Middle frontal gyrus (tissue), 1 donor: ENCODE measurements around the gene CCDC91.

Experiments used
- DNase-seq: peaks from one replicate; pipeline ENCODE4 v3.0.0-alpha.2; 2015; ENCODE audit warnings: low spot score; ENCODE audit errors: extremely low spot score

CCDC91 gene

DNA sequence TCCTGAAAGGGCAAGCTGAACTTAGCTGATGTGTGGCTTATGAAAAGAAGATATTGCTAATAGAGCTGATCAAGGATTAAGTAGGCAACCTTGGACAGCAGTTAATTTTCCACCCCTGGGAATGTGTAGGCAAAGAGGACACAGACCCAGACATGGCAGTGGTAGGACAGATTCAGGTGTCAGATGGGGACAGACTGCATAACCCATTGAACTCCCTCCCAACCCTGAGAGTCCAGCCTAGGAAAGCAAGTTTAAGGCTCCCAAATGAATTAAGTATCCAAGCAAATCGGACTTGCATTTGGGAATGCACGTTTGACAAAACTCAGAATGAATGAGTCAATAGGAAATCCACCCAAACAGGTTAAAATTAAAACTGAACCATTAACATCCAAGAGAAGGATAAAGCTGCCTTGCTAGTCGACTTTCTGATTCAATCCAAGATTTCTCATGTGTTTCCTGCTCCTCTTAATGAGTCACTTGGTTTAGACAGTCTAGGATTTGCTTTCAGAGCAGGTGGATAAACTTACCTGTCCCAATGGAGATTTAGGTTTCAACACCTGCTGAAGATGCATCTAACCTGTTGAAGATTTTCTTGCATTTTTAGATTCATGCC is 385.4 kb downstream of the CCDC91 start:
- no peak for DNase-seq

DNA sequence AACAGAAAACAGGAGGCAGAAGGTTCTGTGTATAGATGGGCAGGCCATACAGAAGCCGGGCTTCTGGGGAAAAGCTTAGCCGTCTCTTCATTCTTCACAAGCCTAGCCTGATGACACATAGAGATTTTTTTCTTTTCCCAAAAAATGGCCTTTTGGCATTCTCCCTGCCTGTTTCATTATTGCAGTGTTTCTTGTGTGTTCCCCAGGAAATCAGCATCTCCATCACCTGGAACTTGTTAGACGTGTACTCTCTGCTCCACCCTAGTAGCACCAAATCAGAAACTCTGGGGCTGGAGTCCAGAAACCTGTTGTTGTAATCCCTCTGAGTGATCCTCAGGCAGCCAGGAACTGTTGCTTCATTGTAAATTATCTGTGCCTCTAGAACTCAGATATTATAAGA is 388.1 kb downstream of the CCDC91 start:
- DNase-seq = no peak

DNA sequence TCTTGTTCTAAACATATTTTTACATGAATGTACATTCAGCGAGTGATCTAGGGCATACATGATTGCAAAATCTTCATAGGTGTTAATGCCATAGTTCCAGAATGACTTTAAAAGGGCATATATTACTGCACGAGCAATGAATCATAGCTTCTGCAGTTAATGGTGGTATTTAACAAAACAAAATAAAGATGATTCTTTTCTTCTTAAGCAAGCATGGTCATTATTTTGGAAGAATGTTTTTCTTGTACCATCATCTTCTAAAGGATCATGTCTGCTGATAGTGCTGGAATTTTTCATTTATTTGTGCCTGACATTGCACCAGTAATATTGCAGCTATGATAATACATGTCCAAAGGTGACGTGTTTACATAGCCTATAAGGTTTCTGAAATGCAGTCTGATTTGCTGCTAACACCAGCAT is 388.6 kb downstream of the CCDC91 start:
- no peak for DNase-seq

DNA sequence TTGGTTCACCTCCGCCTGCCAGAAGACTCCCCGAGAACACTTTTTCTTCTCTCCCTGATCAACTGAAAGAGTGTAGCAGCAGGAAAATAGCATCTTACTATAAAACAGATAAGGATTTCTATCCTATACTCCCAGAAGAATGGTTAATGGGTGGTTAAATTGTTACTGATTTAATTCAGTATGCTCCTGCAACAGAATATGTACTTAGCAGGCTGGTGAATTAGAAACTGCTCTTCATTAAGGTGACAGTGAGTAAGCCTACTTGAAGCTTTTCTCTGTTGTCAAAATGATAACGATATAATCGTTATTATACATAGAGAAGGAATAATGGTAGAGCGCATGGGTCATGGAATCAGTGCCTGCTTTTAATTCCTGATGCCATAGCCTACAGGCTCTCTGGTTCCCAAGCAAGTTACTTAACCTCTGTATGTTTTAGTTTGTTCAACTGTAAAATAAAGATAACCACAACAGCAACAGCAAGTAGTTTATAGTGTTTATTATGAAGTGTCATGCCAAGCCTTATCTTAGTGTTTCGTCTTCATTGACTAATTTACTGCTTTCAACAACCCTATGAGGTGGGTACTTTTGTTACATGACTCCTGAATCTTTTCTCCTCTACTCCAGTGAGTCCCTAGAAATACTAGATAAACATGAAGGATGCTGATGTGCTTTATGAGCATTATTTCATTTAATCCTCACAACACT is 392.6 kb downstream of the CCDC91 start:
- DNase-seq = no peak

DNA sequence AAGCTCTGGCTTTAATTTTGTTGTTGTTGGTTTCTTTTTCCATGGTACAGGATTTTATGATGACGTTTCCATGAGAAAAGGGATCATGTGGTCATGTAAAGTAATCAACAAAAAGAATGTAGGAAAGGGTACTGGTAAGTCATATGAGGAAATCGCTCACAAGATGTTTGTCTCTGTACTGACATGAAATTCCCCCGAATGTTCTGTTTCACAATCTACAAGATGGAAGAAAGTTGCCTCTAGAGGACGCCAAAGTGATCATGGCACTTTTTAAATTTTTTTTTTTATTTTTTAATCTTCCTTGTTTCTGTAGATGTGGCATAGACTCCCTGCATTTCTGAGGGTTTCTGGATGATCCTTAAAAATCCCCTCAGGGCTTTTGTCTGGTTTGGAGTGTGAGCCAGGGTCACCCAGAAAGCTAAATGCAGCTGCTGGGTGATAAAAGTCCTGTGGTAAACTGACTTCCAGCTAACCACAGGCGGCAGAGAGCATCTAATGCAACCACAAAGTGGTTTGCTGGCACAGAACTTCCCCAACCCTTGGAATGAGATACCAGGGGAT is 393.5 kb downstream of the CCDC91 start:
- no peak for DNase-seq

DNA sequence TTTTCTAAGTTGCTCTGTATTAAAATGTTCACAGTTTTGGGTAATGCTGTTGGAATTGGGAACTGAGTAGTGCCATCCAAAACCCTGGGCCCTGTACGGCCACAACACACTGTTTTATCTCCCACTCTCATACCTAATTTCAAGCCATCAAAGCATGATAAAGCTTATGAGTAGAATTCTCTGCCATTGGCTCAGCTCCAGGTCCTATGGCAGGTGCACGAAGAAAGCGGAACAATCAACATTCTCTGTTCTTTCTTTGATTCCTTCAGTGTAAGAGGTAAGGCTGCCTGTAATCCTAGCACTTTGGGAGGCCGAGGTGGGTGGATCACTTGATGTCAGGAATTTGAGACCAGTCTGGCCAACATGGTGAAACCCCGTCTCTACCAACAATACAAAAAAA is 394.9 kb downstream of the CCDC91 start:
- DNase-seq = no peak

DNA sequence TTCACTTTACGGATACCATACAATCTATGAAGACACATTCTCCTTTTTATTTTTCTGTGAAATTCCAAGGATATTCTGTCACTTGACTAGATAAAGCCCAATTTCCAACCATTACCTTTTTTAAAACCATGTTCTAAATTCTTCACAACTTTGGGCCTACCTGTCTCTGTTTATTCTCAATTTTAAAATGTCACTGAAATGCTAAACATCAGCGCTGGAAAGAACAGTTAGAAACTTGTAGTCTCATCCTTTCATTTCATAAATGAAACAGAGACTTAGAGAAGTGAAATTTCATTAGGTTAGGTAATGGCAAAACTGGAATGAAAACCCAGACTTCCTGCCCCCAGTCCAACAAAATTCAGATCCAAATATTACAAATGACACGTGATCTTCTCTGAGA is 396.2 kb downstream of the CCDC91 start:
- DNase-seq = no peak

- no peak for DNase-seq
Observed at GRCh38 chr12:28591831-28592230, 401.6 kb downstream of the CCDC91 start.
